HCT116 (cell line): ENCODE results near the gene CD63. TPM values are rescaled to one million over a fixed set of nuclear protein-coding genes. Genes with fewer than 3 reads are reported as not detected.

Source experiments
- ATAC-seq: fragments of 200-7000 bp; cut with Tn5 transposase; 2 replicates; pipeline ENCODE4 v1.9.1; 2020; ENCODE audit warnings: mild to moderate bottlenecking, moderate library complexity
- BruUV-seq: library from RNA; stranded (reverse); fragments of 400-500 nt; replicated peaks from 2 replicates; lab custom pipeline; 2021; lab: Mats Ljungman, UMichigan
- CTCF ChIA-PET: fragments of 300-600 bp; sonication (Branson Sonifier 250); formaldehyde crosslinking; loops from one replicate; lab custom pipeline; 2021; ENCODE audit warnings: antibody characterized with exemption; lab: Charles Lee
- POLR2A ChIA-PET: fragments of 300-600, 350-600 bp; sonication (Branson Sonifier 250); formaldehyde crosslinking; loops from one replicate; lab custom pipeline; 2021; ENCODE audit warnings: antibody characterized with exemption; lab: Charles Lee
- RAD21 ChIA-PET, 2 experiments: fragments of 300-600 bp; sonication (Branson Sonifier 250); formaldehyde crosslinking; loops; one replicate each; lab custom pipeline; 2023; ENCODE audit warnings: low total read pairs in 2 of 2; ENCODE audit not compliant: uncharacterized antibody in 2 of 2, unreplicated experiment in 2 of 2, low non-redundant PET in 1 of 2; lab: Charles Lee
- DNase-seq: peaks from one replicate; pipeline ENCODE4 v3.0.0-alpha.2; 2010; ENCODE audit warnings: low read depth, low spot score
- H2AFZ ChIP-seq: fragments of 200-600 bp; shearing (Covaris generic), sonication (generic); 2 replicates; pipeline ENCODE4 v1.6.1; 2017; ENCODE audit warnings: low read depth, mixed run types, mixed read lengths, antibody characterized with exemption, low read length; ENCODE audit not compliant: poor library complexity, severe bottlenecking
- H3K27ac ChIP-seq: 2 replicates; pipeline ENCODE4 v1.5.1; 2012; ENCODE audit warnings: low read depth, low read length
- H3K27me3 ChIP-seq: fragments of 200-600 bp; sonication (generic); 2 replicates; pipeline ENCODE4 v1.6.1; 2016; ENCODE audit warnings: mixed run types, low read length, mixed read lengths; ENCODE audit not compliant: insufficient read depth
- H3K36me3 ChIP-seq, 2 experiments: fragments of 200-500 bp in 1 of 2; fragments of 200-600 bp in 1 of 2; sonication (Bioruptor generic) in 1 of 2; sonication (generic) in 1 of 2; 2 replicates each; pipeline versions ENCODE4 v1.5.1 to v1.6.1; 2014 to 2016; ENCODE audit warnings: low read length in 2 of 2, inconsistent platforms in 1 of 2, mixed read lengths in 1 of 2, mixed run types in 1 of 2; ENCODE audit not compliant: insufficient read depth in 2 of 2, control insufficient read depth in 1 of 2
- H3K4me1 ChIP-seq, 2 experiments: fragments of 200-600 bp in 1 of 2; sonication (generic) in 1 of 2; 2 replicates each; pipeline versions ENCODE4 v1.5.1 to v1.6.1; 2012 to 2017; ENCODE audit warnings: low read length in 2 of 2, inconsistent platforms in 1 of 2, mild to moderate bottlenecking in 1 of 2, mixed read lengths in 1 of 2, mixed run types in 1 of 2, moderate library complexity in 1 of 2; ENCODE audit not compliant: insufficient read depth in 2 of 2, control insufficient read depth in 1 of 2
- H3K4me2 ChIP-seq: fragments of 200-600 bp; sonication (generic); 2 replicates; pipeline ENCODE4 v1.6.1; 2017; ENCODE audit warnings: mixed run types, low read length, mixed read lengths
- H3K4me3 ChIP-seq, 2 experiments: fragments of 200-600 bp in 1 of 2; sonication (generic) in 1 of 2; replicated peaks in 1 of 2; 2 replicates each; pipeline ENCODE4 v1.5.1; 2011 to 2016; ENCODE audit warnings: low read length in 2 of 2, control low read depth in 1 of 2, low read depth in 1 of 2, mild to moderate bottlenecking in 1 of 2, mixed read lengths in 1 of 2, mixed run types in 1 of 2
- H3K79me2 ChIP-seq: fragments of 200-600 bp; sonication (generic); 2 replicates; pipeline ENCODE4 v1.6.1; 2017; ENCODE audit warnings: mild to moderate bottlenecking, mixed run types, low read length, moderate library complexity, mixed read lengths; ENCODE audit not compliant: insufficient read depth
- H3K9ac ChIP-seq: fragments of 200-600 bp; sonication (generic); 2 replicates; pipeline ENCODE4 v1.6.1; 2016; ENCODE audit warnings: low read length, mixed read lengths
- H3K9me2 ChIP-seq: fragments of 200-600 bp; sonication (generic), shearing (Covaris generic); 2 replicates; pipeline ENCODE4 v1.6.1; 2017; ENCODE audit warnings: mixed run types, mild to moderate bottlenecking, moderate library complexity; ENCODE audit not compliant: insufficient read depth
- H3K9me3 ChIP-seq, 2 experiments: fragments of 200-500 bp in 1 of 2; fragments of 200-600 bp in 1 of 2; sonication (Bioruptor generic) in 1 of 2; sonication (generic) in 1 of 2; 2 replicates each; pipeline ENCODE4 v1.6.1; 2014 to 2017; ENCODE audit warnings: low read length in 2 of 2, mixed read lengths in 2 of 2, inconsistent platforms in 1 of 2, low read depth in 1 of 2, mild to moderate bottlenecking in 1 of 2, mixed run types in 1 of 2, moderate library complexity in 1 of 2; ENCODE audit not compliant: control insufficient read depth in 1 of 2, insufficient read depth in 1 of 2
- H4K20me1 ChIP-seq: fragments of 200-600 bp; sonication (generic), shearing (Covaris generic); 2 replicates; pipeline ENCODE4 v1.6.1; 2017; ENCODE audit warnings: mixed run types, mild to moderate bottlenecking, moderate library complexity; ENCODE audit not compliant: insufficient read depth
- CEBPB ChIP-seq: IDR thresholded peaks from 2 replicates; pipeline ENCODE4 v1.6.1; 2012; ENCODE audit warnings: low read depth
- EGR1 ChIP-seq: IDR thresholded peaks from 2 replicates; pipeline ENCODE4 v1.6.1; 2012; ENCODE audit warnings: low read depth
- ELF1 ChIP-seq: IDR thresholded peaks from 2 replicates; pipeline ENCODE4 v1.6.1; 2012; ENCODE audit warnings: low read depth, borderline replicate concordance
- EZH2 ChIP-seq: fragments of 200-600 bp; sonication (generic); IDR thresholded peaks from 2 replicates; pipeline ENCODE4 v1.6.1; 2017; ENCODE audit warnings: antibody characterized with exemption, mixed run types
- EZH2phosphoT487 ChIP-seq: fragments of 200-600 bp; IDR thresholded peaks from 2 replicates; pipeline ENCODE4 v1.6.1; 2018; ENCODE audit warnings: antibody characterized with exemption, borderline replicate concordance
- POLR2A ChIP-seq: IDR thresholded peaks from 2 replicates; pipeline ENCODE4 v1.7.0; 2011; ENCODE audit warnings: borderline replicate concordance; ENCODE audit not compliant: insufficient read depth, insufficient read length; ENCODE audit errors: extremely low read depth
- POLR2AphosphoS5 ChIP-seq: IDR thresholded peaks from 2 replicates; pipeline ENCODE4 v1.6.1; 2011; ENCODE audit warnings: mild to moderate bottlenecking, low read depth, low read length, moderate library complexity
- SP1 ChIP-seq: IDR thresholded peaks from 2 replicates; pipeline ENCODE4 v1.6.1; 2012; ENCODE audit warnings: low read depth
- SRF ChIP-seq: IDR thresholded peaks from 2 replicates; pipeline ENCODE4 v1.6.1; 2012; ENCODE audit warnings: low read depth
- TCF7L2 ChIP-seq: IDR thresholded peaks from 2 replicates; pipeline ENCODE4 v1.7.0; 2011; ENCODE audit warnings: borderline replicate concordance, inconsistent platforms; ENCODE audit not compliant: insufficient read depth, insufficient read length; ENCODE audit errors: extremely low read depth
- ZFX ChIP-seq: fragments of 450-650 bp; IDR thresholded peaks from 2 replicates; pipeline ENCODE4 v1.6.1; 2017
- ZNF274 ChIP-seq: fragments of 200-500 bp; sonication (Bioruptor generic); IDR thresholded peaks from 2 replicates; pipeline ENCODE4 v1.6.1; 2014; ENCODE audit warnings: mild to moderate bottlenecking, low read depth, low read length, inconsistent platforms
- intact Hi-C: fragments of 100-400 bp; cut with micrococcal nuclease; formaldehyde crosslinking; loops from 2 replicates; pipeline ENCODE4 v1.10.0; 2022
- total RNA-seq: library from RNA; stranded (reverse); gene quantifications from one replicate; pipeline ENCODE4 v1.2.1, GENCODE V29; 2021; ENCODE audit not compliant: unreplicated experiment
- TF ChIP-seq, protein P1 (sequence below): IDR thresholded peaks from 2 replicates; pipeline ENCODE4 v1.6.1; 2011; ENCODE audit warnings: mild to moderate bottlenecking, low read length, moderate library complexity; ENCODE audit not compliant: insufficient replicate concordance; ENCODE audit errors: extremely low read depth
- TF ChIP-seq, protein P2 (sequence below), 3 experiments: fragments of 200-600 bp in 1 of 3; sonication (generic) in 1 of 3; IDR thresholded peaks in 2 of 3; conservative IDR thresholded peaks in 1 of 3; 2 replicates each; pipeline ENCODE4 v1.5.1; 2012 to 2017; ENCODE audit warnings: low read depth in 2 of 3, low read length in 2 of 3, antibody characterized with exemption in 1 of 3, borderline replicate concordance in 1 of 3, control low read depth in 1 of 3, mild to moderate bottlenecking in 1 of 3, mixed read lengths in 1 of 3, mixed run types in 1 of 3, moderate library complexity in 1 of 3; ENCODE audit not compliant: insufficient read depth in 1 of 3
- TF ChIP-seq, protein P3 (sequence below): IDR thresholded peaks from 2 replicates; pipeline ENCODE4 v1.6.1; 2012
- TF ChIP-seq, protein P4 (sequence below): IDR thresholded peaks from 2 replicates; pipeline ENCODE4 v1.6.1; 2012

CD63 gene
- total RNA-seq, 1 experiment from 2014 or later = 355 TPM

DNA sequence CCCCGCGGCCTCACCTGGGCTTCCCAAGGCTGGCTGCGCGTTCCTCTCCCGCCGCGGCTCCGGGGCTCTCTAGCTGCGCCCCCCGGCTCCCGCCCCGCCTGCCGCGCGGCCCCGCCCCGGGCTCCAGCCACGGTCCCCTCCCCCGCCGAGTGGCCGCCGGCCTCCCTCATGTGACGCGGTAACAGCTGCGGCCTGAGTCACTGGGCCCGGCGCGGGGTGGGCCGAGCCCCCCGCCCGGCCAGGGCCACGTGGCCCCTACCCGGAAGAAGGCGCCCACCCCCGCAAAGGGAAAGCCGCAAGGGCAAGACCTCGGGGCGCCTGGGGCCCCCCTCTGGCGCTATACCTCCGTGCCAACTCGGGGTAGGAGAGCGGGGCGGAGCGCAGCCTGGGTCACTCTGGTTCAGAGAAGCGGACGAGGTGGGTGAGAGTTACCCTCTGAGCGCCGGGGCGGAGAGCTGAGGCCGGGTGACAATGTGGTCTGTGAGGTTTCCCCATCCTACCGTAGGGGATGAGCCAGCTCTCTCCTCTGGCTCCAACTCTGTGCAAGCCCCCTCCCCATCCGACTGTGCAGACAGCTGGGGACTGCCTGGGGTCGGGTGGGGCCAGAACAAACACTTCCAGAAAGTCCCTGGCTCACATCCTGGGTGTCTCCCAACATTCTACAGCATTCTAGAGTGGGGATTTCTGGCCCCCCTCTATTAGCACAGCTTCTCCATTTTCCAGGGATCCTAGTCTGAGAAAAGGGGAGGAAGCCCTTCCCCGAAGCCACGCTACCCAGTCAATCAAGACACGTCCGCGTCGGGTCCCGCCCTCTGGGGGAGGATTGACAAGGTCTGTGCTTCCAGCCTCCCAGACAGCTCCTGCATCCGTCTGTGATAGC, at the start of gene CD63 (continued):
- TF ChIP-seq, protein P1, sequence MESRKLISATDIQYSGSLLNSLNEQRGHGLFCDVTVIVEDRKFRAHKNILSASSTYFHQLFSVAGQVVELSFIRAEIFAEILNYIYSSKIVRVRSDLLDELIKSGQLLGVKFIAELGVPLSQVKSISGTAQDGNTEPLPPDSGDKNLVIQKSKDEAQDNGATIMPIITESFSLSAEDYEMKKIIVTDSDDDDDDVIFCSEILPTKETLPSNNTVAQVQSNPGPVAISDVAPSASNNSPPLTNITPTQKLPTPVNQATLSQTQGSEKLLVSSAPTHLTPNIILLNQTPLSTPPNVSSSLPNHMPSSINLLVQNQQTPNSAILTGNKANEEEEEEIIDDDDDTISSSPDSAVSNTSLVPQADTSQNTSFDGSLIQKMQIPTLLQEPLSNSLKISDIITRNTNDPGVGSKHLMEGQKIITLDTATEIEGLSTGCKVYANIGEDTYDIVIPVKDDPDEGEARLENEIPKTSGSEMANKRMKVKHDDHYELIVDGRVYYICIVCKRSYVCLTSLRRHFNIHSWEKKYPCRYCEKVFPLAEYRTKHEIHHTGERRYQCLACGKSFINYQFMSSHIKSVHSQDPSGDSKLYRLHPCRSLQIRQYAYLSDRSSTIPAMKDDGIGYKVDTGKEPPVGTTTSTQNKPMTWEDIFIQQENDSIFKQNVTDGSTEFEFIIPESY = peak; percentile 41

DNA sequence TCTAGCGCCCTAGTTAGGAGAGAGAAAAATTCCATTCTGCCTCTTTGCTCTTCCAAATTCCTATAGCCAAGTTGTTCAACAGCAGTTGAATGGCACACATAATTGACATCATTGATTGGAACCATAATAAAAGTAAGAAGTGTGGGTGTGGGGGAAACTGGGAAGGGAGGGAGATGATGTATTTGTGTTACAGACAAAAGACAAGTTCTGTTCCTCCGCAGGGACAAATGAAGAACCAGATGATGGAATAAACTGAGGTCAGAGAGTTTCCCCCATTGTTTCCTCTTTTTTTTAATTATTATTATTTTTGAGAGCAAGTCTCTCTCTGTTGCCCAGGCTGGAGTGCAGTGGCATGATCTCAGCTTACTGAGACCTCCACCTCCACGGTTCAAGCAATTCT, 49.0 kb upstream of the CD63 start:
- H3K36me3 ChIP-seq = peaks cover 15 to 24% of the 10 kb centered on the region in 2 experiments
- BruUV-seq = no TSS peak

More for the DNA sequence above, 49.0 kb upstream of the CD63 start:
- intact Hi-C loops = no loop called here
- no peak overlapping the region for H3K4me3 ChIP-seq
- 0 out of 2 replicates have a peak, but pooled peaks cover 4% of the 10 kb centered on the region for H4K20me1 ChIP-seq
- no peak overlapping the region for H3K4me2 ChIP-seq
- ChIA-PET POLR2A (no interaction called here), CTCF (no interaction called here), RAD21 (no interaction called here)
- H3K27me3 ChIP-seq = no peaks in the 10 kb centered on the region
- H3K4me1 ChIP-seq = no peaks in the 10 kb centered on the region
- TF ChIP-seq, protein P2, sequence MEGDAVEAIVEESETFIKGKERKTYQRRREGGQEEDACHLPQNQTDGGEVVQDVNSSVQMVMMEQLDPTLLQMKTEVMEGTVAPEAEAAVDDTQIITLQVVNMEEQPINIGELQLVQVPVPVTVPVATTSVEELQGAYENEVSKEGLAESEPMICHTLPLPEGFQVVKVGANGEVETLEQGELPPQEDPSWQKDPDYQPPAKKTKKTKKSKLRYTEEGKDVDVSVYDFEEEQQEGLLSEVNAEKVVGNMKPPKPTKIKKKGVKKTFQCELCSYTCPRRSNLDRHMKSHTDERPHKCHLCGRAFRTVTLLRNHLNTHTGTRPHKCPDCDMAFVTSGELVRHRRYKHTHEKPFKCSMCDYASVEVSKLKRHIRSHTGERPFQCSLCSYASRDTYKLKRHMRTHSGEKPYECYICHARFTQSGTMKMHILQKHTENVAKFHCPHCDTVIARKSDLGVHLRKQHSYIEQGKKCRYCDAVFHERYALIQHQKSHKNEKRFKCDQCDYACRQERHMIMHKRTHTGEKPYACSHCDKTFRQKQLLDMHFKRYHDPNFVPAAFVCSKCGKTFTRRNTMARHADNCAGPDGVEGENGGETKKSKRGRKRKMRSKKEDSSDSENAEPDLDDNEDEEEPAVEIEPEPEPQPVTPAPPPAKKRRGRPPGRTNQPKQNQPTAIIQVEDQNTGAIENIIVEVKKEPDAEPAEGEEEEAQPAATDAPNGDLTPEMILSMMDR (IDR thresholded peaks at IDR 0.05 in 2 of 3, conservative IDR thresholded peaks at IDR 0.05 in 1 of 3; ENCODE audit: borderline replicate concordance in 1 of 3, insufficient read depth in 1 of 3, low read depth in 2 of 3, low read length in 2 of 3) = no peak
- TF ChIP-seq EGR1 (no peak), ELF1 (no peak), SRF (no peak), ZNF274 (no peak), EZH2 (no peak), SP1 (no peak), TCF7L2 (no peak), ZFX (no peak), CEBPB (no peak), EZH2phosphoT487 (no peak), POLR2A (no peak), POLR2AphosphoS5 (no peak)
- TF ChIP-seq, protein P3, sequence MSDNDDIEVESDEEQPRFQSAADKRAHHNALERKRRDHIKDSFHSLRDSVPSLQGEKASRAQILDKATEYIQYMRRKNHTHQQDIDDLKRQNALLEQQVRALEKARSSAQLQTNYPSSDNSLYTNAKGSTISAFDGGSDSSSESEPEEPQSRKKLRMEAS = no peak
- TF ChIP-seq, protein P4, sequence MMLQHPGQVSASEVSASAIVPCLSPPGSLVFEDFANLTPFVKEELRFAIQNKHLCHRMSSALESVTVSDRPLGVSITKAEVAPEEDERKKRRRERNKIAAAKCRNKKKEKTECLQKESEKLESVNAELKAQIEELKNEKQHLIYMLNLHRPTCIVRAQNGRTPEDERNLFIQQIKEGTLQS = no peak
- TF ChIP-seq, protein P1 = no peak
- no peak overlapping the region for H3K9ac ChIP-seq
- no peaks in the 10 kb centered on the region for H3K9me2 ChIP-seq
- H2AFZ ChIP-seq = no peak overlapping the region
- DNase-seq (no peak), ATAC-seq (no peak)
- H3K27ac ChIP-seq = no peak overlapping the region
- H3K9me3 ChIP-seq = no peaks in the 10 kb centered on the region
- peaks cover 21% of the 10 kb centered on the region; the same call in 1 of the 2 replicates for H3K79me2 ChIP-seq
